HG03135 (cell line): ENCODE measurements around the gene KCNJ12.

ENCODE experiments used
- ATAC-seq: cut with Tn5 transposase; IDR thresholded peaks from one replicate; pipeline ENCODE4 v1.9.1; 2021; ENCODE audit warnings: mild to moderate bottlenecking, moderate library complexity; ENCODE audit not compliant: unreplicated experiment

The KCNJ12 gene

GRCh38 chr17:21363776-21364642 lies 12.1 kb upstream of the KCNJ12 start:
- ATAC-seq: no peak

GRCh38 chr17:21365016-21365415 lies 11.1 kb upstream of the KCNJ12 start:
- no peak for ATAC-seq

- no peak for ATAC-seq
Observed at GRCh38 chr17:21368545-21369246, 7.5 kb upstream of the KCNJ12 start.

GRCh38 chr17:21369395-21369794 lies 6.8 kb upstream of the KCNJ12 start:
- no peak for ATAC-seq

- no peak for ATAC-seq
Observed at GRCh38 chr17:21370430-21370829, 5.7 kb upstream of the KCNJ12 start.

GRCh38 chr17:21371511-21372081 lies 4.6 kb upstream of the KCNJ12 start:
- no peak for ATAC-seq

GRCh38 chr17:21372256-21372954 lies 3.8 kb upstream of the KCNJ12 start:
- ATAC-seq: no peak

- ATAC-seq: no peak
Observed at GRCh38 chr17:21373036-21373435, 3.1 kb upstream of the KCNJ12 start.

GRCh38 chr17:21373696-21374440 lies 2.3 kb upstream of the KCNJ12 start:
- ATAC-seq: no peak

- no peak for ATAC-seq
Observed at GRCh38 chr17:21374441-21375161, 1.6 kb upstream of the KCNJ12 start.

GRCh38 chr17:21375162-21375560 lies 996 bp upstream of the KCNJ12 start:
- no peak for ATAC-seq

GRCh38 chr17:21375757-21376080 lies 438 bp upstream of the KCNJ12 start:
- no peak for ATAC-seq

GRCh38 chr17:21376759-21377690 lies 868 bp downstream of the KCNJ12 start:
- ATAC-seq: no peak

- ATAC-seq: no peak
Observed at GRCh38 chr17:21377705-21378396, 1.7 kb downstream of the KCNJ12 start.

GRCh38 chr17:21378553-21378952 lies 2.4 kb downstream of the KCNJ12 start:
- ATAC-seq: no peak

- ATAC-seq: no peak
Observed at GRCh38 chr17:21379080-21379711, 3.0 kb downstream of the KCNJ12 start.

GRCh38 chr17:21380659-21381058 lies 4.5 kb downstream of the KCNJ12 start:
- no peak for ATAC-seq
